GM12874 (cell line): ENCODE measurements around the gene VKORC1L1.
A peak's percentile ranks its signal among the peaks of the same experiment; 100 is the strongest.

Source experiments
- TF ChIP-seq, protein P1 (sequence below): IDR thresholded peaks from 2 replicates; pipeline ENCODE4 v1.5.1; 2011; ENCODE audit warnings: low read depth, mild to moderate bottlenecking, control low read depth, low read length, moderate library complexity; ENCODE audit not compliant: insufficient read depth

The VKORC1L1 gene

DNA sequence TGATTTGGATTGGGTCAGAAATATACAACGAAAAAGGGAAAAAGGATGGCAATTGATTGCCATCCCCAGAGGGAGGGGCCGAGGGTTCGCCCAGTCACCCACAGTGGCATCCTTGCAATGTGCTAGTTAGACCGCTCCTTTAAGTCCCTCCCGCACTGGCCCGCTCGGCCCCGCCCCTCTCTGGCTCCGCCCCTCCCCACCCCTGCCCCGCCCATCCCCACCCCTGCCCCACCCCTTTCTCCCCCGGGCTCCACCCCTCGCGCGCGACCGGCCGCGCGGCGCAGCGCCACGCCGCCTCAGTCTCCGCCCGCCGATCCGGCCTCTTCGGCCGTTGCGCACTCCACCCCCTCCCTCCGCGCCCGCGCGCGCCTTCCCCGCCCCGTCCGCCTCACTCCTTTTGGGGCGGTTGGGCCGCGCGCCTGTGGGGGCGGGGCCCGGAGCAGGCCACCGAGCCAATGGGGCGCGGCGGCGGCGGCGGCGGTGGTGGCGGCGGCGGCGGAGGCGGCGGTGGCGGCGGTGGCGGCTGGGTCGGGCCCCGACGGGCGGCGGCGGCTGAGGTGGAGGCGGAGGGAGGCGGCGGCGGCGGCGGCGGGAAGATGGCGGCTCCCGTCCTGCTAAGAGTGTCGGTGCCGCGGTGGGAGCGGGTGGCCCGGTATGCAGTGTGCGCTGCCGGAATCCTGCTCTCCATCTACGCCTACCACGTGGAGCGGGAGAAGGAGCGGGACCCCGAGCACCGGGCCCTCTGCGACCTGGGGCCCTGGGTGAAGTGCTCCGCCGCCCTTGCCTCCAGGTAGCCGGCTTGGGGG, at the start of gene VKORC1L1:
VKORC1L1 (plus strand) TSS at position 299 of the 806 bp plus-strand sequence; CDS start at position 597, 298 bp downstream.
- TF ChIP-seq, protein P1, sequence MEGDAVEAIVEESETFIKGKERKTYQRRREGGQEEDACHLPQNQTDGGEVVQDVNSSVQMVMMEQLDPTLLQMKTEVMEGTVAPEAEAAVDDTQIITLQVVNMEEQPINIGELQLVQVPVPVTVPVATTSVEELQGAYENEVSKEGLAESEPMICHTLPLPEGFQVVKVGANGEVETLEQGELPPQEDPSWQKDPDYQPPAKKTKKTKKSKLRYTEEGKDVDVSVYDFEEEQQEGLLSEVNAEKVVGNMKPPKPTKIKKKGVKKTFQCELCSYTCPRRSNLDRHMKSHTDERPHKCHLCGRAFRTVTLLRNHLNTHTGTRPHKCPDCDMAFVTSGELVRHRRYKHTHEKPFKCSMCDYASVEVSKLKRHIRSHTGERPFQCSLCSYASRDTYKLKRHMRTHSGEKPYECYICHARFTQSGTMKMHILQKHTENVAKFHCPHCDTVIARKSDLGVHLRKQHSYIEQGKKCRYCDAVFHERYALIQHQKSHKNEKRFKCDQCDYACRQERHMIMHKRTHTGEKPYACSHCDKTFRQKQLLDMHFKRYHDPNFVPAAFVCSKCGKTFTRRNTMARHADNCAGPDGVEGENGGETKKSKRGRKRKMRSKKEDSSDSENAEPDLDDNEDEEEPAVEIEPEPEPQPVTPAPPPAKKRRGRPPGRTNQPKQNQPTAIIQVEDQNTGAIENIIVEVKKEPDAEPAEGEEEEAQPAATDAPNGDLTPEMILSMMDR, result no peak

DNA sequence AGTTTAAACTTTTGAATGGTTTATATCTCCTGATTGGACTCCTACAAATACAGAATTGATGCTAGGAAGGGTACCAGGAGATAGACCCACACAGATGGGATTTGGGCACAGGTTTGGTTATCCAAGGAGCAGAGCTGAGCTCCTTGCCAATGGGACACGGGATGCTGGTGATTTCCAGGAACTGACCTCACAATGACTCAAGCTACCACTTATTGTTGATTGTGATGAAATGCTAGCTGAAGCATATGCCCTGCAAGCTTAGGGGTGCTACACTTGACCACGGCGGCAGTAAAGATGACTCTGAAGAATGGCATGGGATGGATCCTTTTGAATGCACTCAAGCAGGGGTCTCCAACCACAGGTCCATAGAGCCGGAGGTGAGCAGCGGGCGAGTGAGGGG, 45.5 kb upstream of the VKORC1L1 start:
- TF ChIP-seq, protein P1, result no peak

DNA sequence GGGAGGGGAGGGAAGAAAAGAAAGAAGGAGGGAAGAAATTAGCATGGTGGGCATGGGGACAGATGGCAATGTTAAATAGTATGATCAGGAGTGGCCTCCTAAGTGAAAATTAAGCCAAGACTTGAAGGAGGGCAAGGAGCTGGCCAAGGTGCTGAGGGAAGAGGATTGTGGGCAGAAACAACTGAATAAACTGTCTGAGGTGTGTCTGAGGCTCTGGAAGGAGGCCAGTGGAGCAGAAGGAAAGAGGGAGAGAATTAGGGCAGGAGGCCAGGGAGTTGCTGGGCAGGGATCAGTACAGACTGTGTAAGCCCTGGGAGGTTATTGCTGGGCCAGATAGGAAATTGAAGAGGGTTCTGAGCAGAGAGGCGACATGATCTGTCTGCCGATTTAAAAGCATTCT, 40.6 kb upstream of the VKORC1L1 start:
- TF ChIP-seq, protein P1, result no peak

DNA sequence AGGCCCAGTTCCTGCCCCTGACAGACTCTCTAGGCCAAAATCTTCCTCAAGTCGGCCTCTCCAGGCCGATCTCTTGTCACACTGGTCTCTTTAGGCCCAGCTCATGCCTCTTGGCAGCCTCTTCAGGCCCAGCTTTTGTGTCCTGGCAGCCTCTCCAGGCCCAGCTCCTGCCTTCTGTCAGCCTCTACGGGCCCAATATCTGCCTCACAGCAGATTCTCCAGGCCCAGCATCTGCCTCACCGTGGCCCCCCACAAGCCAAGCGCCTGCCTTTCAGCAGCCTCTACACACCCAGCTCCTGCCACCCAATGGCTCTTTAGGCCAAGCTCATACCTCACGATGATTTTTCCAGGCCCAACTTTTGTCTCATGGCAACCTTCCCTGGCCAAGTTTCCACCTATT, 33.0 kb upstream of the VKORC1L1 start:
- TF ChIP-seq, protein P1, result no peak

DNA sequence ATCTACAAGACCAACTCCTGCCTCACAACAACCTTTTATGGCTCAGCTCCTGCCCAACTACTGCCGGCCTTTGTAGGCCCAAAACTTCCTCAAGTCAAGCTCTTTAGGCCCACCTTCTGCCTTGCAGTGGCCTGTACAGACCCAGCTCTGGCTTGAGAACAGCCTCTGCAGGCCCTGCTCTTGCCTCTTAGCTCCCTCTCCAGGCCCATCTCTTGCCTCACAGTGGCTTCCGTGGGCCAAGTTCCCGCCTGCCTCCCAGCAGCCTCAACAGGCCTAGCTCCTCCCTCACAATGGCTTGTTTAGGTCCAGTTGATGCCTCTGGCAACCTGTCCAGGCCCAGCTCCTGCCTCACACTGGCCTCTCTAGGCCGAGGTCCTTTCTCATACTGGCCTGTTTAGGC, 32.4 kb upstream of the VKORC1L1 start:
- TF ChIP-seq, protein P1, result 0 out of 2 replicates have a peak, but pooled peaks have one; percentile 1

DNA sequence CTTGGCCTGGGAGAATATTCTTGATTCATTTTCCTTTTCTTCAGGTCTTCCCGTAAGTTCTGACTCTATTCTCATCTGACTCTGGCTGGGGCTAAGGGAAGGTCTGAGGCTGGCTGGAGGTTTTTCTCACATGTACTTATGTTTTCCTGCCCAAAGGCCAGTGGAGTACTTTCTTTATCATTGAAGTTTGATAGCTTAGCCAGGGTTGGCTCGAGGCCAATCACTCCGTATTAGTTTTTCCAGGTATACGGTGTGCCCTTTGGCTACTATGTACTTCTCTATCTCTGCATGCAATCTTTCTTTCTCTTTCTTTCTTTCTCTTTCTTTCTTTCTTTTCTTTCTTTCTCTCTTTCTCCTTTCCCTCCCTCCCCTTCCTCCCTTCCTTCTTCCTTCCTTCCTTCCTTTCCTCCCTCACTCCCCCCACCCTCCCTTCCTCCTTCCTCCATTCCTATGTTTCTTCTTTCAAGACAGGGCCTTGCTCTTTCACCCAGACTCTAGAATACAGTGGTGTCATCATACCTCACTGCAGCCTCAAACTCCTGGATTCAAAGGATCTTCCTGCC, 26.8 kb upstream of the VKORC1L1 start:
- TF ChIP-seq, protein P1, result no peak

DNA sequence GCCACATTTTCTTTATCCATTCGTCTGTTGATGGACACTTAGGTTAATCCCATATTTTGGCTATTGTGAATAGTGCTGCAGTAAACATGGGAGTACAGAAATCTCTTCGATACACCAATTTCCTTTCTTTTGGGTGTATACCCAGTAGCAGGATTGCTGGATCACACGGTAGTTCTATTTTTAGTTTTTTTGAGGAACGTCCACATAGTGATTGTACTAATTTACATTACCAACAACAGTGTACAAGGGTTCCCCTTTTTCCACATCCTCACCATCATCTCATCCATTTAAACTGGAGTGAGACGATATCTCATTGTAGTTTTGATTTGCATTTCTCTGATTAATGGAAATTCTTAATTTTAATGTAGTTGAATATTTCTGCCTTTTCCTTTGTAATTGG, 19.3 kb downstream of the VKORC1L1 start:
- TF ChIP-seq, protein P1, result no peak
